CD4-positive, alpha-beta T cell (primary cell): Measurements from ENCODE around the gene SRC. TPM values are rescaled to one million over a fixed set of nuclear protein-coding genes. Genes with fewer than 3 reads are reported as not detected.
A peak's percentile ranks its signal among the peaks of the same experiment; 100 is the strongest.

Source experiments
- ATAC-seq: fragments of 200-7000 bp; cut with Tn5 transposase; one replicate; pipeline ENCODE4 v1.10.0; 2022; ENCODE audit warnings: mild to moderate bottlenecking; ENCODE audit not compliant: poor library complexity
- CTCF ChIA-PET: fragments of 350-600 bp; sonication (Branson Sonifier 250); formaldehyde crosslinking; loops from one replicate; lab custom pipeline; 2021; ENCODE audit warnings: antibody characterized with exemption, inconsistent platforms; lab: Charles Lee
- POLR2A ChIA-PET: fragments of 350-600 bp; sonication (Branson Sonifier 250); formaldehyde crosslinking; loops from one replicate; lab custom pipeline; 2021; ENCODE audit warnings: antibody characterized with exemption, inconsistent platforms; lab: Charles Lee
- DNase-seq, 14 experiments: peaks; one replicate each; pipeline ENCODE4 v3.0.0-alpha.2; 2013 to 2020; ENCODE audit warnings: mixed read lengths in 2 of 14
- H3K27ac ChIP-seq, 2 donors: one replicate each; pipeline versions ENCODE4 v1.5.1 to v1.7.0; 2013; ENCODE audit warnings: low read length in 2 of 2, low read depth in 1 of 2, mild to moderate bottlenecking in 1 of 2
- H3K27me3 ChIP-seq, 2 experiments: 1 replicate in 1 of 2; 2 replicates in 1 of 2; pipeline versions ENCODE4 v1.6.1 to v1.7.0; 2013; ENCODE audit warnings: low read length in 2 of 2, control low read depth in 1 of 2, mild to moderate bottlenecking in 1 of 2, moderate library complexity in 1 of 2; ENCODE audit not compliant: insufficient read depth in 2 of 2, control insufficient read depth in 1 of 2
- H3K36me3 ChIP-seq: one replicate; pipeline ENCODE4 v1.6.1; 2013; ENCODE audit warnings: low read length, control low read depth; ENCODE audit not compliant: insufficient read depth
- H3K4me1 ChIP-seq: one replicate; pipeline ENCODE4 v1.6.1; 2013; ENCODE audit warnings: low read length, control low read depth; ENCODE audit not compliant: insufficient read depth
- H3K4me3 ChIP-seq: one replicate; pipeline ENCODE4 v1.5.1; 2013; ENCODE audit warnings: mild to moderate bottlenecking, low read length, moderate library complexity
- H3K9me3 ChIP-seq, 2 experiments: 1 replicate in 1 of 2; 2 replicates in 1 of 2; pipeline versions ENCODE4 v1.6.1 to v1.7.0; 2013; ENCODE audit warnings: low read length in 2 of 2, mild to moderate bottlenecking in 2 of 2, control low read depth in 1 of 2, moderate library complexity in 1 of 2; ENCODE audit not compliant: control insufficient read depth in 1 of 2, insufficient read depth in 1 of 2
- H3K27ac Mint-ChIP-seq: one replicate; pipeline ENCODE4 v1.8.0; 2020; ENCODE audit warnings: mixed read lengths
- H3K27me3 Mint-ChIP-seq: one replicate; pipeline ENCODE4 v1.8.0; 2021; ENCODE audit warnings: mixed read lengths
- H3K36me3 Mint-ChIP-seq: one replicate; pipeline ENCODE4 v1.8.0; 2021; ENCODE audit warnings: low read depth, mixed read lengths
- H3K4me1 Mint-ChIP-seq: one replicate; pipeline ENCODE4 v1.8.0; 2021; ENCODE audit warnings: low read depth, mixed read lengths
- H3K4me3 Mint-ChIP-seq: one replicate; pipeline ENCODE4 v1.8.0; 2020; ENCODE audit warnings: mild to moderate bottlenecking, mixed read lengths
- H3K9me3 Mint-ChIP-seq: one replicate; pipeline ENCODE4 v1.8.0; 2020; ENCODE audit warnings: mixed read lengths
- intact Hi-C, 2 experiments: fragments of 100-400 bp; cut with DNase I in 1 of 2; cut with micrococcal nuclease in 1 of 2; formaldehyde crosslinking; loops; one replicate each; pipeline versions ENCODE4 v1.15.1 to v1.9.0; 2023 to 2025; cut with DNase I, micrococcal nuclease
- total RNA-seq, 174 experiments: library from RNA in 2 of 174; stranded (reverse) in 2 of 174; gene quantifications; one replicate each; pipeline ENCODE4 v1.2.3 and lab custom pipeline; 2021 to 2026
- TF ChIP-seq, protein P1 (sequence below): fragments of 200-600 bp; IDR thresholded peaks from one replicate; pipeline ENCODE4 v1.8.0; 2022; ENCODE audit warnings: antibody characterized with exemption, mild to moderate bottlenecking

SRC gene
- total RNA-seq, 2 experiments from 2014 or later = 2.5 to 3.1 TPM

DNA sequence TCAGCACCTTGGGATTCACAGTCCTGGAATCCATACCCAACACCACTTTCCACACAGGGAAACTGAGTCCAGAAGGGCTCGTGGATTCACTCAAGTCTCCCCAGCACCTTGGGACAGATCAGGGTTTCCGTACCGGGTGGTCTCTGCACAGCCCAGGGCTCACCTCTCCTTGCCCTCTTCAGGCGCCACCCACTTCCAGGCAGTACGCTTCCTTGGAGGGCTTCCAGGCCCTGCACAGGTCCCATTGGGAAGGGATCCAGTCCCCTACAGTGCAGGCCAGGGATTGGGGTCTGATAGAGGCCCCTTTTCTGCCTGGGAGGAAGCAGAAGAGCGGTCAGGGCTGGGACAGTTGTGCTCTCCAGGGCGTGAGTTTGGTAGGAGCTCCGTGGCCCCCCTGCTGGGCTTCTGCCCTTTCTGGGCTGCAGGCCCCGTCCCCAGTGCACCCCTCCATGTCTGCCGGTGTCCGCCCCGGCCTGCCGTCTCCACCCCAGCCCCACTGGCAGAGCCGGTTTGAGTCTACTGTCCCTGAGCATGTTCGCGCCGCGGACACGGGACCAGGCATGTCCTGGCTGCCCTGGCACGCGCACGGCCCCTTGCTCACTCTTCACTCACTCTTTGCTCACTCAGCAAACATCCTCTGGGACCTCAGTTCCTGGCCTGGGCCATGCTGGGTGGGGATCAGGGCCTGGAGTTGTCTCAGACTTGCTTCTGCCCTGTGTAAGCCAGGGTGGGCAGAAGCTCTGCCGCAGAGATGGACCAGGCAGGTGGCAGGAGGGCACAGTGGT is 12.6 kb downstream of the SRC start:
- TF ChIP-seq, protein P1, sequence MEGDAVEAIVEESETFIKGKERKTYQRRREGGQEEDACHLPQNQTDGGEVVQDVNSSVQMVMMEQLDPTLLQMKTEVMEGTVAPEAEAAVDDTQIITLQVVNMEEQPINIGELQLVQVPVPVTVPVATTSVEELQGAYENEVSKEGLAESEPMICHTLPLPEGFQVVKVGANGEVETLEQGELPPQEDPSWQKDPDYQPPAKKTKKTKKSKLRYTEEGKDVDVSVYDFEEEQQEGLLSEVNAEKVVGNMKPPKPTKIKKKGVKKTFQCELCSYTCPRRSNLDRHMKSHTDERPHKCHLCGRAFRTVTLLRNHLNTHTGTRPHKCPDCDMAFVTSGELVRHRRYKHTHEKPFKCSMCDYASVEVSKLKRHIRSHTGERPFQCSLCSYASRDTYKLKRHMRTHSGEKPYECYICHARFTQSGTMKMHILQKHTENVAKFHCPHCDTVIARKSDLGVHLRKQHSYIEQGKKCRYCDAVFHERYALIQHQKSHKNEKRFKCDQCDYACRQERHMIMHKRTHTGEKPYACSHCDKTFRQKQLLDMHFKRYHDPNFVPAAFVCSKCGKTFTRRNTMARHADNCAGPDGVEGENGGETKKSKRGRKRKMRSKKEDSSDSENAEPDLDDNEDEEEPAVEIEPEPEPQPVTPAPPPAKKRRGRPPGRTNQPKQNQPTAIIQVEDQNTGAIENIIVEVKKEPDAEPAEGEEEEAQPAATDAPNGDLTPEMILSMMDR = no peak
- intact Hi-C loops = no loop called here
- no peaks in the 10 kb centered on the region for H3K4me1 Mint-ChIP-seq
- no peak overlapping the region for H3K27ac Mint-ChIP-seq
- no peaks in the 10 kb centered on the region for H3K27me3 Mint-ChIP-seq
- no peaks in the 10 kb centered on the region for H3K36me3 Mint-ChIP-seq
- H3K9me3 Mint-ChIP-seq = no peaks in the 10 kb centered on the region
- peak in 1 of 14 experiments; percentile 4 for DNase-seq
- ChIA-PET POLR2A (no interaction called here), CTCF (no interaction called here)
- Histone ChIP-seq H3K27ac (no peak overlapping the region), H3K4me1 (peaks cover 5% of the 10 kb centered on the region), H3K9me3 (no peaks in the 10 kb centered on the region), H3K27me3 (no peaks in the 10 kb centered on the region), H3K36me3 (no peaks in the 10 kb centered on the region), H3K4me3 (no peak overlapping the region)
- ATAC-seq = no peak
- H3K4me3 Mint-ChIP-seq = no peak overlapping the region

DNA sequence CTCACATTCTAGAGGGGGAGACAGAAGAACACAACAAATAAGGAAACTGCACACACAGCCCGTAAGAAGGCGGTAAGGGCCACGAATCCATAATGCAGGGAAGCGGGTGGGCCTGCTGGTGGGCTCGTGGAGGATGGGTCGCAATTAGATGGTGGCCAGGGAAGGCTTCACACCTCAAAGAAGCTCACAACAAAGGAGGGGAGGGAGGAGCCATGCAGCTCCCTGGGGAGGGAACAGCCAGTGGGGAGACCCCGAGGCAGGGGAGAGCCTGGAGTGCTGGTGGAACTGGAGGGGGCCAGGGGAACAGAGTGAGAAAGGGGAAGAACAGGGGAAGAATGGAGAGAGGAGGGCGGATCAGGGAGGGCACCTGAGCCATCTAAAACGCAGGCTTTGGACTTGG is 13.4 kb downstream of the SRC start:
- POLR2A ChIA-PET = no interaction called here
- H3K27me3 Mint-ChIP-seq = no peaks in the 10 kb centered on the region
- TF ChIP-seq, protein P1 = no peak
- H3K4me1 Mint-ChIP-seq = no peaks in the 10 kb centered on the region
- H3K36me3 Mint-ChIP-seq = no peaks in the 10 kb centered on the region
- Histone ChIP-seq H3K4me3 (no peak overlapping the region), H3K27me3 (no peaks in the 10 kb centered on the region), H3K4me1 (peaks cover 5% of the 10 kb centered on the region), H3K36me3 (no peaks in the 10 kb centered on the region), H3K27ac (no peak overlapping the region), H3K9me3 (no peaks in the 10 kb centered on the region)
- CTCF ChIA-PET = no interaction called here
- H3K4me3 Mint-ChIP-seq = no peak overlapping the region
- no peaks in the 10 kb centered on the region for H3K9me3 Mint-ChIP-seq
- ATAC-seq (no peak), DNase-seq (no peak)
- H3K27ac Mint-ChIP-seq = no peak overlapping the region
- intact Hi-C loops = no loop called here

DNA sequence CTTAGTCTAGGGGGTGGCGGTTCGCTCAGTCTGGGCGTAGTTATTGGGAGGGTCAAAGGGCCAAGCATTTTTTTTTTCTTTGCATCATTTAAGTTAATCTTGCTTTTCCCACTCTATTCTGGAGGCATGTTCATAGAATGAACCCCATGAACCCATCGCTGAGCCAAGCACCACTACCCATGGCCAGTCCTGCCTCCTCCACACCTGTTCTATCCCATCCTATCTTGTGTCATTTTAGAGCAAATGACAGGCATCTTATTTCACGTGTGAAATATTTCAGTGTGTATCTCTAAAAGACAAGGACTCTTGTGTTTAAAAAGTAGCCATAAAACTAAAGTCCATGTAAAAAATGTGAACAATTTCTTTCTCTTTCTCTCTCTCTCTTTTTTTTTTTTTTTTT is 13.9 kb downstream of the SRC start:
- Mint-ChIP-seq H3K4me3 (no peak overlapping the region), H3K27me3 (no peaks in the 10 kb centered on the region), H3K27ac (no peak overlapping the region), H3K36me3 (no peaks in the 10 kb centered on the region), H3K4me1 (no peaks in the 10 kb centered on the region), H3K9me3 (no peaks in the 10 kb centered on the region)
- no peaks in the 10 kb centered on the region for H3K27me3 ChIP-seq
- POLR2A ChIA-PET = no interaction called here
- H3K4me3 ChIP-seq = no peak overlapping the region
- TF ChIP-seq, protein P1 = no peak
- CTCF ChIA-PET = no interaction called here
- H3K36me3 ChIP-seq = no peaks in the 10 kb centered on the region
- ATAC-seq (no peak), DNase-seq (no peak)
- no peak overlapping the region for H3K27ac ChIP-seq
- no peaks in the 10 kb centered on the region for H3K9me3 ChIP-seq
- peaks cover 5% of the 10 kb centered on the region for H3K4me1 ChIP-seq
- intact Hi-C loops = no loop called here
